ENCODE data around the gene SLC22A2.

The SLC22A2 gene

DNA sequence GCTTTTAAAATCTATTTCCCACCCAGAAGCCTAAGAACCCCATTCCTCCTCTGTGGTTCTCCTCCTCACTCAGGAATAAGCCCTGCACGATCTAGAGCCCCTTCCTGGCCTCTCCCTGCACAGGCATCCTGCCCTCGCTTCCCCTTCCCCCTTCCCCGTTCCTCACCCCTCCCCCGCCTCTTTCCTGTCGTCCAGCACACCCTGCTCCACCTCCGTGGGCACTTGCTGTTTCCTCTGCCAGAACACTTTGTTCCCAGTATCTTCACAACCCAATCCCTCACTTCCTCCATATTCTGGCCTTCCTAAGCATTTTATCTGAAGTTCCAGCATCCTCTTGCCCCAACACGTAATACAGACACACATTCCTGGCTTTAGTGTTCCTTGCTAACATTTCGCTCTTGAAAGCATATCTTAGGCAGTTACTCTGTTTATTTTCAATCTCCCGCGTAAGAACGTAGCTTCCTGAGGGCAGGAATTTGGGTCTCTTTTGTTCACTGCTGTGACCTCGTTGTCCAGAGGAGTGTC lies 20.2 kb upstream of the SLC22A2 start:
- no peak overlapping the region for H3K4me3 ChIP-seq (ENCODE audit: low read depth, low read length)
- DNase-seq (ENCODE audit: low read depth): no peak
- TF ChIP-seq, protein P1, sequence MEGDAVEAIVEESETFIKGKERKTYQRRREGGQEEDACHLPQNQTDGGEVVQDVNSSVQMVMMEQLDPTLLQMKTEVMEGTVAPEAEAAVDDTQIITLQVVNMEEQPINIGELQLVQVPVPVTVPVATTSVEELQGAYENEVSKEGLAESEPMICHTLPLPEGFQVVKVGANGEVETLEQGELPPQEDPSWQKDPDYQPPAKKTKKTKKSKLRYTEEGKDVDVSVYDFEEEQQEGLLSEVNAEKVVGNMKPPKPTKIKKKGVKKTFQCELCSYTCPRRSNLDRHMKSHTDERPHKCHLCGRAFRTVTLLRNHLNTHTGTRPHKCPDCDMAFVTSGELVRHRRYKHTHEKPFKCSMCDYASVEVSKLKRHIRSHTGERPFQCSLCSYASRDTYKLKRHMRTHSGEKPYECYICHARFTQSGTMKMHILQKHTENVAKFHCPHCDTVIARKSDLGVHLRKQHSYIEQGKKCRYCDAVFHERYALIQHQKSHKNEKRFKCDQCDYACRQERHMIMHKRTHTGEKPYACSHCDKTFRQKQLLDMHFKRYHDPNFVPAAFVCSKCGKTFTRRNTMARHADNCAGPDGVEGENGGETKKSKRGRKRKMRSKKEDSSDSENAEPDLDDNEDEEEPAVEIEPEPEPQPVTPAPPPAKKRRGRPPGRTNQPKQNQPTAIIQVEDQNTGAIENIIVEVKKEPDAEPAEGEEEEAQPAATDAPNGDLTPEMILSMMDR (conservative IDR thresholded peaks at IDR 0.05; ENCODE audit: low read depth, low read length): no peak

DNA sequence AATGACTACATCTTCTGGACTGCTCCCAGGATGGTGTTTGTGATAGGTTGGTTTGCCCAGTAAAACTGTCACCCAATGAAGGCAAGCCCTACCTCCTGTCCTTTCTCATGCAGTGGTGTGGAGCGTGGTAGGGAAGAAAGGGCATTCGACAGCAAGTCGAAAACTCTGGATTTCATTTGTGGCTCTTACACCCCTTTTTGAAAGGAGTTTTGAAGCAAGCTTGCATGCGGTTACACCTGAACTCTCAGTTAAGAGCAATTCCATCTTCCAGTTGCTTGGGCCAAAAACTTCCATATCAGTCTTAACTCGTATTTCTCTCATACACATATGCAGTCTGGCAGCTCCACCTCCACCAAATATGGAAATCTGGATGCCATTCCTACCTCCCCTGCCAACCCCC lies 19.7 kb upstream of the SLC22A2 start:
- H3K4me3 ChIP-seq (ENCODE audit: low read depth, low read length): no peak overlapping the region
- DNase-seq (ENCODE audit: low read depth): no peak
- TF ChIP-seq, protein P1 (conservative IDR thresholded peaks at IDR 0.05; ENCODE audit: low read depth, low read length): no peak

DNA sequence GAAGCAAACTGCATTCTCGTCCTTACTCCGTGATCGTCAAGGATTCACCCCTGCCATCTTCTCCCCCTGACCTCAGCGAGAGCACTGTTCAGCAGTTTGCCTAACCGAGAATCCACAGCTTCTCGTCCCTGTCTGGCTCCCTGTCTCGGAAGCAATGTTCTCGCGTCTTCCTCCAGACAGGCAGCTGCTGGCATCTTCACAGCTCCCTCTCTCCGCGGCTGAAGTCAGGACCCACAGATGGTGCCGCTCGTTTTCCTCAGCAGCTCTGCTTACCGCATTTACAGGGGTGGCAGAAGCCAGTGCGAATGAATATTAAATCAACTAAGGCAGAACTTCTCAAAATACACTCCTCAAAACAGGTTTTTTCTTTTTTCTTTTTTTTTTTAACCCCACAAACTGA lies 18.9 kb upstream of the SLC22A2 start:
- no peak for DNase-seq (ENCODE audit: low read depth)
- H3K4me3 ChIP-seq (ENCODE audit: low read depth, low read length): no peak overlapping the region
- TF ChIP-seq, protein P1 (conservative IDR thresholded peaks at IDR 0.05; ENCODE audit: low read depth, low read length): no peak

DNA sequence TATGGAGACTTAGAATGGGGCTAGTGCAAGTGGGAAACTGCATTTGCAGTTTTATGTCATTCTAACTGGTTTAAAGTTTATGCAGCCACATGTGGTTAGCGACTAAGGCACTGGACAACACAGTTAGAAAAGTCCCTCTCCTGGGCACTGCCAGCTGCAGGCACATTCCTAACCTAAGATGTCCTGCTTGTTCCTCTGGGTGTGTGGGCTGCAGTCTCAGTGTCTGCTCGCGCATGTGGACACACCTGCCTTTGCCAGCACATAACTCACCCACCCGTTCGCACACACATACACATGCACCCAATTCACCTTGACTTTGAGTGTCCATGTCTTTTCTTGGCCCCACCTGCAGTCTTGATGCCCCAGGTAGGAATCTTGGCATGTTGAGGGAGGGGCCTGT lies 18.5 kb upstream of the SLC22A2 start:
- no peak overlapping the region for H3K4me3 ChIP-seq (ENCODE audit: low read depth, low read length)
- no peak for DNase-seq (ENCODE audit: low read depth)
- TF ChIP-seq, protein P1 (conservative IDR thresholded peaks at IDR 0.05; ENCODE audit: low read depth, low read length): no peak

DNA sequence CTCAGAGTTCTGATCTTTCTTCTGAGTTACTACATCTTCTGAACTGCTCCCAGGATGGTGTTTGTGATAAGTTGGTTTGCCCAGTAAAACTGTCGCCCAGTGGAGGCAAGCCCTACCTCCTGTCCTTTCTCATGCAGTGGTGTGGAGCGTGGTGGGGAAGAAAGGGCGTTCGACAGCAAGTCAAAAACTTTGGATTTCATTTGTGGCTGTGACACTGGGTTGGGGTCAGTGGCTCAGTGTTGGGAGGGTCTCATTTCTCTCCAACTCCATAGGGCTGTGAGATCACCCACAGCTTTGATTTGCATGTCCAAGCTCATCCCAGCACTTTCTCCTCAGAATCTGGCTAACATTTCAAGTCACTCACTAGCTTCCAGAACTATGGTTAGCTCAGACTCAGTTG lies 17.5 kb upstream of the SLC22A2 start:
- TF ChIP-seq, protein P1 (conservative IDR thresholded peaks at IDR 0.05; ENCODE audit: low read depth, low read length): no peak
- DNase-seq (ENCODE audit: low read depth): no peak
- no peak overlapping the region for H3K4me3 ChIP-seq (ENCODE audit: low read depth, low read length)

DNA sequence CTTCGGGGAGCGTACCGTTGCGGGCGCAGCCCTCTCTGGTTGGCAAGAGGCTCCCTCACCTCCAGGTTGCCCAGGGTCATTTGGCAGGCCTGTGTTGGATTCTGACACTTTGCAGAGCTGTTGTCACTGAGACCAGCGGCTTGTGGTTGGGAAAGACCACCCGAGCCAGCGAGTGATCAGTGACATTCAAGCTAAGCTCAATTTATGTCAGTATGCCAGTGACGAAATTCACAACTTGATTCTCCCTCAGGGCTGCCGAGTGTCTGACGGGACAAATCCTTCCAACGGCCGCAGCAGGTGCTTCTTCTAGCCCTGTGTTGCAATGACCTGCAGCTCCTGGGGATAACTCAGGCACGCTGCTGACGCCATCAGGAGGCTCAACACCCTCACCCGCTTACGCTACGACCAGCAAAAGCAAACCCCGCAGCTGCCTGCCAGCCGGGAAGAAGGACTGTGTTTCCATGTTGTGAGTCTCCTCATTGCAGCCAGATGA lies 16.9 kb upstream of the SLC22A2 start:
- H3K4me3 ChIP-seq (ENCODE audit: low read depth, low read length): no peak overlapping the region
- TF ChIP-seq, protein P1 (conservative IDR thresholded peaks at IDR 0.05; ENCODE audit: low read depth, low read length): no peak
- no peak for DNase-seq (ENCODE audit: low read depth)

DNA sequence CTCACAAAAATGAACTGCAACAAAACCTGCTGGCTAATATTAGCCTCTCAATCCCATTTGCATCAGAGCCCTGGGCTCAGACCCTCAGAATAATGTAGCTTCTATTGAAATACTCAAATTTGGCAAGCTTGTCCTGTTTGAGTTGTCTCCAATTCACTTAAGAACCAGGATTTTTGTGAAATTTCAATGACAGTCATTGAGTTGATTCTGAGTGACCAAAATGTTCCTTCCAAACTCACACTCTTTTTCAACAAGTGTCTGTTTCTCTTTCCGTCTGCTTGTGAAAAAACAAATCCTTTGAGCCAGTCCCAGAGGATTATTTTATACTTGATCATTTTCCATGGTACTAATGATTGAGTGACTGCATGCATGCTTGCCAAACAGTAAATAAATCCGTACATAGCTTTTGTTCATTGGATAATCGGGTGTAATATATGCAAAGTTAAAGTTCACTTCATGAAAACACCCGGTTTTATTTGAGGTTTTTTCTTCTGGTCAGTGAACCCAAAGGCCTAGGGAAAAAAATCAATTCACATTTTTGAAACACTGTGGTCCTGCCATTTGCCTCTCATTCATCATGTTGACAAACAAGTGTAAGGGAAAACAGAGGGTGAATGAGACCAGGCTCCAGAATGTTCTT lies 16.4 kb upstream of the SLC22A2 start:
- TF ChIP-seq, protein P1 (conservative IDR thresholded peaks at IDR 0.05; ENCODE audit: low read depth, low read length): no peak
- DNase-seq (ENCODE audit: low read depth): no peak
- no peak overlapping the region for H3K4me3 ChIP-seq (ENCODE audit: low read depth, low read length)
